ENCODE measurements around the gene ITGB1BP1. TPM values are rescaled to one million over a fixed set of nuclear protein-coding genes. Genes with fewer than 3 reads are reported as not detected.

Gene ITGB1BP1
- polyA plus RNA-seq, 1 of the 3 experiments (the other 2 are of a cell fraction): 56.6 TPM

DNA sequence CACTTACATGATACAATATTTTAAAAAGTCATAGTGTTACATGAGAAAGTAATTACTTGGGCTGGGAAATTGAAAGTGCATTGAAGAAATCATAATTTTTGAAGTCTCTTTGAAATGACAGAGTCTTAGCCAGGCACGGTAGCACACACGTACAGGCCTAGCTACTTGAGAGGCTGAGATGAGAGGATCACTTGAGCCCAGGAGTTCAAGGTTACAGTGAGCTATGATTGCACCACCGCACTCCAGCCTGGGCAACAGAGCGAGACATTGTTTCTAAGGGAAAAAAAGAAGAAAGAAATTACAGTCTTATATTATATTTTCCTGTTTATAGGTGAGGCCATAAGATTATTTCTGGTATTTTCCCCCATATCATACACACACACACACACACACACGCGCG lies 41.8 kb upstream of the ITGB1BP1 start:
- no peak overlapping the region for H3K4me2 ChIP-seq
- H3K27ac ChIP-seq (ENCODE audit: low read depth in 2 of 2, low read length in 1 of 2): no peak overlapping the region
- H3K27me3 ChIP-seq (ENCODE audit: insufficient read depth): no peaks in the 10 kb centered on the region
- TF ChIP-seq, protein P1, sequence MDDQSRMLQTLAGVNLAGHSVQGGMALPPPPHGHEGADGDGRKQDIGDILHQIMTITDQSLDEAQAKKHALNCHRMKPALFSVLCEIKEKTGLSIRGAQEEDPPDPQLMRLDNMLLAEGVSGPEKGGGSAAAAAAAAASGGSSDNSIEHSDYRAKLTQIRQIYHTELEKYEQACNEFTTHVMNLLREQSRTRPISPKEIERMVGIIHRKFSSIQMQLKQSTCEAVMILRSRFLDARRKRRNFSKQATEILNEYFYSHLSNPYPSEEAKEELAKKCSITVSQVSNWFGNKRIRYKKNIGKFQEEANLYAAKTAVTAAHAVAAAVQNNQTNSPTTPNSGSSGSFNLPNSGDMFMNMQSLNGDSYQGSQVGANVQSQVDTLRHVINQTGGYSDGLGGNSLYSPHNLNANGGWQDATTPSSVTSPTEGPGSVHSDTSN (IDR thresholded peaks at IDR 0.05): no peak
- TF ChIP-seq, protein P2, sequence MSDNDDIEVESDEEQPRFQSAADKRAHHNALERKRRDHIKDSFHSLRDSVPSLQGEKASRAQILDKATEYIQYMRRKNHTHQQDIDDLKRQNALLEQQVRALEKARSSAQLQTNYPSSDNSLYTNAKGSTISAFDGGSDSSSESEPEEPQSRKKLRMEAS (IDR thresholded peaks at IDR 0.05; ENCODE audit: low read depth): no peak
- TF ChIP-seq, protein P3, sequence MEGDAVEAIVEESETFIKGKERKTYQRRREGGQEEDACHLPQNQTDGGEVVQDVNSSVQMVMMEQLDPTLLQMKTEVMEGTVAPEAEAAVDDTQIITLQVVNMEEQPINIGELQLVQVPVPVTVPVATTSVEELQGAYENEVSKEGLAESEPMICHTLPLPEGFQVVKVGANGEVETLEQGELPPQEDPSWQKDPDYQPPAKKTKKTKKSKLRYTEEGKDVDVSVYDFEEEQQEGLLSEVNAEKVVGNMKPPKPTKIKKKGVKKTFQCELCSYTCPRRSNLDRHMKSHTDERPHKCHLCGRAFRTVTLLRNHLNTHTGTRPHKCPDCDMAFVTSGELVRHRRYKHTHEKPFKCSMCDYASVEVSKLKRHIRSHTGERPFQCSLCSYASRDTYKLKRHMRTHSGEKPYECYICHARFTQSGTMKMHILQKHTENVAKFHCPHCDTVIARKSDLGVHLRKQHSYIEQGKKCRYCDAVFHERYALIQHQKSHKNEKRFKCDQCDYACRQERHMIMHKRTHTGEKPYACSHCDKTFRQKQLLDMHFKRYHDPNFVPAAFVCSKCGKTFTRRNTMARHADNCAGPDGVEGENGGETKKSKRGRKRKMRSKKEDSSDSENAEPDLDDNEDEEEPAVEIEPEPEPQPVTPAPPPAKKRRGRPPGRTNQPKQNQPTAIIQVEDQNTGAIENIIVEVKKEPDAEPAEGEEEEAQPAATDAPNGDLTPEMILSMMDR (IDR thresholded peaks at IDR 0.05): no peak
- no peak for TF ChIP-seq RAD21 (IDR thresholded peaks at IDR 0.05; ENCODE audit: low read length)
- TF ChIP-seq RXRA (IDR thresholded peaks at IDR 0.05; ENCODE audit: borderline replicate concordance, low read depth): no peak
- no peak for TF ChIP-seq FOSL2 (IDR thresholded peaks at IDR 0.05; ENCODE audit: borderline replicate concordance, low read depth)
- no peak for TF ChIP-seq MXI1 (IDR thresholded peaks at IDR 0.05; ENCODE audit: low read depth, low read length)
- no peak for TF ChIP-seq TEAD4 (IDR thresholded peaks at IDR 0.05; ENCODE audit: borderline replicate concordance, insufficient read depth)
- TF ChIP-seq RFX5 (IDR thresholded peaks at IDR 0.05; ENCODE audit: low read length): no peak
- TF ChIP-seq, protein P4, sequence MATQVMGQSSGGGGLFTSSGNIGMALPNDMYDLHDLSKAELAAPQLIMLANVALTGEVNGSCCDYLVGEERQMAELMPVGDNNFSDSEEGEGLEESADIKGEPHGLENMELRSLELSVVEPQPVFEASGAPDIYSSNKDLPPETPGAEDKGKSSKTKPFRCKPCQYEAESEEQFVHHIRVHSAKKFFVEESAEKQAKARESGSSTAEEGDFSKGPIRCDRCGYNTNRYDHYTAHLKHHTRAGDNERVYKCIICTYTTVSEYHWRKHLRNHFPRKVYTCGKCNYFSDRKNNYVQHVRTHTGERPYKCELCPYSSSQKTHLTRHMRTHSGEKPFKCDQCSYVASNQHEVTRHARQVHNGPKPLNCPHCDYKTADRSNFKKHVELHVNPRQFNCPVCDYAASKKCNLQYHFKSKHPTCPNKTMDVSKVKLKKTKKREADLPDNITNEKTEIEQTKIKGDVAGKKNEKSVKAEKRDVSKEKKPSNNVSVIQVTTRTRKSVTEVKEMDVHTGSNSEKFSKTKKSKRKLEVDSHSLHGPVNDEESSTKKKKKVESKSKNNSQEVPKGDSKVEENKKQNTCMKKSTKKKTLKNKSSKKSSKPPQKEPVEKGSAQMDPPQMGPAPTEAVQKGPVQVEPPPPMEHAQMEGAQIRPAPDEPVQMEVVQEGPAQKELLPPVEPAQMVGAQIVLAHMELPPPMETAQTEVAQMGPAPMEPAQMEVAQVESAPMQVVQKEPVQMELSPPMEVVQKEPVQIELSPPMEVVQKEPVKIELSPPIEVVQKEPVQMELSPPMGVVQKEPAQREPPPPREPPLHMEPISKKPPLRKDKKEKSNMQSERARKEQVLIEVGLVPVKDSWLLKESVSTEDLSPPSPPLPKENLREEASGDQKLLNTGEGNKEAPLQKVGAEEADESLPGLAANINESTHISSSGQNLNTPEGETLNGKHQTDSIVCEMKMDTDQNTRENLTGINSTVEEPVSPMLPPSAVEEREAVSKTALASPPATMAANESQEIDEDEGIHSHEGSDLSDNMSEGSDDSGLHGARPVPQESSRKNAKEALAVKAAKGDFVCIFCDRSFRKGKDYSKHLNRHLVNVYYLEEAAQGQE (IDR thresholded peaks at IDR 0.05; ENCODE audit: low read depth, low read length): no peak
- no peak for TF ChIP-seq SMC3 (IDR thresholded peaks at IDR 0.05; ENCODE audit: low read depth, low read length)
- no peak for TF ChIP-seq ELF1 (IDR thresholded peaks at IDR 0.05)
- no peak for TF ChIP-seq FOXM1 (IDR thresholded peaks at IDR 0.05; ENCODE audit: low read depth)
- no peak for TF ChIP-seq JUND (IDR thresholded peaks at IDR 0.05)
- no peak for TF ChIP-seq CHD2 (IDR thresholded peaks at IDR 0.05; ENCODE audit: low read length, partially characterized antibody)
- no peaks in the 10 kb centered on the region for H3K79me2 ChIP-seq (ENCODE audit: insufficient read depth)
- CTCF ChIA-PET: no interaction called here
- H3K9ac ChIP-seq: no peak overlapping the region
- no peak overlapping the region for H2AFZ ChIP-seq (ENCODE audit: low read depth)
- DNase-seq: no peak
- H3K36me3 ChIP-seq (replicated peaks in 1 of 2; ENCODE audit: control insufficient read depth in 1 of 2, insufficient read depth in 2 of 2, low read length in 1 of 2): peaks cover 47 to 55% of the 10 kb centered on the region in 2 experiments
- H3F3A ChIP-seq (replicated peaks; ENCODE audit: insufficient read depth): peaks cover 3% of the 10 kb centered on the region
- H4K20me1 ChIP-seq (ENCODE audit: insufficient read depth): no peaks in the 10 kb centered on the region
- 90% methylated on average over 7 of the region's 7 CpGs for WGBS (ENCODE audit: low lambda C conversion rate)
- no peaks in the 10 kb centered on the region for H3K9me3 ChIP-seq
- H3K9me2 ChIP-seq: no peaks in the 10 kb centered on the region
- H3K4me1 ChIP-seq (ENCODE audit: control insufficient read depth in 1 of 2, insufficient read depth in 2 of 2, low read depth in 1 of 2, low read length in 1 of 2): no peaks in the 10 kb centered on the region; a peak in 1 of 4 replicates
- no peak overlapping the region for H3K4me3 ChIP-seq (ENCODE audit: low read depth in 2 of 2, low read length in 1 of 2)
- POLR2A ChIA-PET: interaction anchor here (0.7 to 1.0 kb wide), 2 partner anchors 9 to 19 kb away, joined by 3 read pairs; partner anchors contain the start of gene IAH1

Measured in SK-N-SH (cell line).